Fibroblast of lung (primary cell): ENCODE results near the gene MELTF. TPM values are rescaled to one million over a fixed set of nuclear protein-coding genes. Genes with fewer than 3 reads are reported as not detected.

Source experiments
- DNase-seq, 2 donors: peaks; one replicate each; pipeline versions ENCODE4 v3.0.0 to v3.0.0-alpha.2; 2010; ENCODE audit warnings: low read depth in 2 of 2
- H2AFZ ChIP-seq: 2 replicates; pipeline ENCODE4 v1.5.1; 2012; ENCODE audit warnings: low read length, control low read depth, inconsistent platforms
- H3K27ac ChIP-seq: 2 replicates; pipeline ENCODE4 v1.5.1; 2011; ENCODE audit warnings: low read length, control low read depth; ENCODE audit not compliant: insufficient read depth
- H3K27me3 ChIP-seq: 2 replicates; pipeline ENCODE4 v1.5.1; 2011; ENCODE audit warnings: mild to moderate bottlenecking, low read length; ENCODE audit not compliant: control insufficient read depth, insufficient read depth
- H3K36me3 ChIP-seq: 2 replicates; pipeline ENCODE4 v1.5.1; 2011; ENCODE audit warnings: low read length; ENCODE audit not compliant: control insufficient read depth, insufficient read depth
- H3K4me1 ChIP-seq: 2 replicates; pipeline ENCODE4 v1.5.1; 2011; ENCODE audit warnings: low read length; ENCODE audit not compliant: control insufficient read depth, insufficient read depth; ENCODE audit errors: extremely low read depth
- H3K4me2 ChIP-seq: 2 replicates; pipeline ENCODE4 v1.5.1; 2011; ENCODE audit warnings: low read length, control low read depth; ENCODE audit not compliant: insufficient read depth; ENCODE audit errors: extremely low read depth
- H3K4me3 ChIP-seq, 4 experiments: fragments of 200-600 bp in 1 of 4; sonication (generic) in 1 of 4; replicated peaks in 1 of 4; 2 replicates each; pipeline ENCODE4 v1.5.1; 2011 to 2016; ENCODE audit warnings: low read length in 4 of 4, low read depth in 3 of 4, mild to moderate bottlenecking in 3 of 4, control low read depth in 2 of 4, inconsistent platforms in 1 of 4, mixed read lengths in 1 of 4; ENCODE audit not compliant: insufficient read depth in 1 of 4; ENCODE audit errors: control extremely low read depth in 1 of 4
- H3K79me2 ChIP-seq: 2 replicates; pipeline ENCODE4 v1.5.1; 2012; ENCODE audit warnings: mild to moderate bottlenecking, low read length, inconsistent platforms; ENCODE audit not compliant: control insufficient read depth, insufficient read depth
- H3K9ac ChIP-seq: 2 replicates; pipeline ENCODE4 v1.5.1; 2011; ENCODE audit warnings: mild to moderate bottlenecking, low read length, control low read depth; ENCODE audit not compliant: insufficient read depth
- H3K9me3 ChIP-seq: 2 replicates; pipeline ENCODE4 v1.5.1; 2012; ENCODE audit warnings: low read depth, low read length; ENCODE audit not compliant: control insufficient read depth, insufficient read depth
- H4K20me1 ChIP-seq: 2 replicates; pipeline ENCODE4 v1.5.1; 2011; ENCODE audit warnings: low read length; ENCODE audit not compliant: control insufficient read depth, insufficient read depth; ENCODE audit errors: extremely low read depth
- EZH2 ChIP-seq: IDR thresholded peaks from 2 replicates; pipeline ENCODE4 v1.5.1; 2012; ENCODE audit warnings: low read length, control low read depth, mild to moderate bottlenecking; ENCODE audit errors: missing control alignments
- polyA plus RNA-seq, 2 donors: library from polyadenylated mRNA; depleted of rRNA in 1 of 2; stranded (reverse) in 1 of 2; unstranded in 1 of 2; fragments of >200 nt; gene quantifications; 2 replicates each; pipeline ENCODE4 v1.2.1, GENCODE V29; 2011 to 2012; ENCODE audit warnings: missing spikeins in 1 of 2
- total RNA-seq: library from RNA; depleted of rRNA; stranded (reverse); fragments of >200 nt; gene quantifications from 2 replicates; pipeline ENCODE4 v1.2.1, GENCODE V29; 2014
- TF ChIP-seq, protein P1 (sequence below), 2 donors: IDR thresholded peaks in 1 of 2; conservative IDR thresholded peaks in 1 of 2; 1 replicate in 1 of 2; 2 replicates in 1 of 2; pipeline ENCODE4 v1.5.1; 2011 to 2012; ENCODE audit warnings: low read length in 2 of 2, control low read depth in 1 of 2, inconsistent platforms in 1 of 2, low read depth in 1 of 2, mild to moderate bottlenecking in 1 of 2

The MELTF gene
- total and polyA plus RNA-seq, 2 donors (not counting 1 experiment from before 2014, with no cell fraction given) = 2.7 to 5.0 TPM

- Histone ChIP-seq H2AFZ (no peak overlapping the region), H3K4me2 (no peak overlapping the region), H3K79me2 (no peaks in the 10 kb centered on the region), H3K36me3 (no peaks in the 10 kb centered on the region), H3K4me3 (no peak overlapping the region), H3K27ac (no peak overlapping the region), H3K9ac (no peak overlapping the region), H3K9me3 (no peaks in the 10 kb centered on the region), H3K4me1 (no peaks in the 10 kb centered on the region), H4K20me1 (no peaks in the 10 kb centered on the region), H3K27me3 (peaks cover 5% of the 10 kb centered on the region)
- no peak for DNase-seq
- TF ChIP-seq, protein P1, sequence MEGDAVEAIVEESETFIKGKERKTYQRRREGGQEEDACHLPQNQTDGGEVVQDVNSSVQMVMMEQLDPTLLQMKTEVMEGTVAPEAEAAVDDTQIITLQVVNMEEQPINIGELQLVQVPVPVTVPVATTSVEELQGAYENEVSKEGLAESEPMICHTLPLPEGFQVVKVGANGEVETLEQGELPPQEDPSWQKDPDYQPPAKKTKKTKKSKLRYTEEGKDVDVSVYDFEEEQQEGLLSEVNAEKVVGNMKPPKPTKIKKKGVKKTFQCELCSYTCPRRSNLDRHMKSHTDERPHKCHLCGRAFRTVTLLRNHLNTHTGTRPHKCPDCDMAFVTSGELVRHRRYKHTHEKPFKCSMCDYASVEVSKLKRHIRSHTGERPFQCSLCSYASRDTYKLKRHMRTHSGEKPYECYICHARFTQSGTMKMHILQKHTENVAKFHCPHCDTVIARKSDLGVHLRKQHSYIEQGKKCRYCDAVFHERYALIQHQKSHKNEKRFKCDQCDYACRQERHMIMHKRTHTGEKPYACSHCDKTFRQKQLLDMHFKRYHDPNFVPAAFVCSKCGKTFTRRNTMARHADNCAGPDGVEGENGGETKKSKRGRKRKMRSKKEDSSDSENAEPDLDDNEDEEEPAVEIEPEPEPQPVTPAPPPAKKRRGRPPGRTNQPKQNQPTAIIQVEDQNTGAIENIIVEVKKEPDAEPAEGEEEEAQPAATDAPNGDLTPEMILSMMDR (conservative IDR thresholded peaks at IDR 0.05 in 1 of 2, IDR thresholded peaks at IDR 0.05 in 1 of 2; ENCODE audit: low read depth in 1 of 2, low read length in 2 of 2) = no peak
- no peak for TF ChIP-seq EZH2
These were observed 41.2 kb downstream of the MELTF start for GRCh38 chr3:196988241-196989029.

- H2AFZ ChIP-seq = no peak overlapping the region
- TF ChIP-seq, protein P1 (conservative IDR thresholded peaks at IDR 0.05 in 1 of 2, IDR thresholded peaks at IDR 0.05 in 1 of 2; ENCODE audit: low read depth in 1 of 2, low read length in 2 of 2) = no peak
- TF ChIP-seq EZH2 = no peak
- H3K36me3 ChIP-seq = no peaks in the 10 kb centered on the region
- no peaks in the 10 kb centered on the region for H3K9me3 ChIP-seq
- no peaks in the 10 kb centered on the region for H3K79me2 ChIP-seq
- no peak overlapping the region for H3K4me2 ChIP-seq
- no peak overlapping the region for H3K4me3 ChIP-seq
- no peaks in the 10 kb centered on the region for H4K20me1 ChIP-seq
- no peaks in the 10 kb centered on the region for H3K4me1 ChIP-seq
- no peak overlapping the region for H3K27ac ChIP-seq
- H3K27me3 ChIP-seq = peaks cover 5% of the 10 kb centered on the region
- no peak overlapping the region for H3K9ac ChIP-seq
- no peak for DNase-seq
These were observed 42.6 kb downstream of the MELTF start for GRCh38 chr3:196987022-196987421.

DNA sequence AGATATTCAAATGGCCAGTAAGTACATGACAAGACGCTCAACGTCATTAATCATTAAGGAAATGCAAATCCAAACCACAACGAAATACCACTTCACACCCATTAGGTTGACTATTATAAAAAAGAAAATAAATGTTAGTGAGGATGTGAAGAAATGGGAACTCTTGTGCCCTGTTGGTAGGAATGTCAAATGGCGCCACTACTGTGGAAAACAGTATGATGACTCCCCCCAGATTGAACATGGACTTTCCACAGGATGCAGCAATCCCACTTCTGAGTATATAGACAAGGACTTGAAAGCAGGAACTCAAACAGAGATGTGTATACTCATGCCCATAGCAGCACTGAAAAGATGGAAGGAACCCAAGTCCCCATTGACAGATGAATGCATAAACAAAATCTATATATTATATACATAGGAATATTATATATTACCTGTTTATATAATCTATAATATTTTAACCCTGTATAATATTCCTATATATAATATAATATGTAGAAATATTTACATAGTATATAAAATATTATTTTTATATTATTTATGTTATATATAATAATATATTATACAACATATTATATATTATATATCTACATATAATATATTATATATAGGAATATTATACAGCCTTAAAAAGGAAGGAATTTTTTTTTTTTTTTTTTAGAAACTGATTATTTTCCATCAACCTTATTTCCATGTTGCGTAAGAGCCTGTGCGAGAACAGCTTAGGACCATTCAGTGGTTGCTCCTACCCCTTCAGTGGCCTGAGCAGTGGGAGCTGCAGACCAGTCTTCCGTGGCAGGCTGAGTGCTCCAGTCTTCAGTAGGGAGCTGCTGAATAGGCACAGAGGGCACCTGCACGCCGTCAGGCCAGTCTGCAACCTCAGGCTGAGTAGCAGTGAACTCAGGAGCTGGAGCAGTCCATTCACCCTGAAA lies 43.4 kb downstream of the MELTF start:
- TF ChIP-seq EZH2 = no peak
- TF ChIP-seq, protein P1 (conservative IDR thresholded peaks at IDR 0.05 in 1 of 2, IDR thresholded peaks at IDR 0.05 in 1 of 2; ENCODE audit: low read depth in 1 of 2, low read length in 2 of 2) = peak in 1 of 2 donors; percentile 26
- H3K4me3 ChIP-seq = no peak overlapping the region
- no peaks in the 10 kb centered on the region for H3K4me1 ChIP-seq
- no peaks in the 10 kb centered on the region for H3K36me3 ChIP-seq
- DNase-seq = no peak
- no peaks in the 10 kb centered on the region for H3K79me2 ChIP-seq
- peaks cover 5% of the 10 kb centered on the region for H3K27me3 ChIP-seq
- H2AFZ ChIP-seq = no peak overlapping the region
- no peaks in the 10 kb centered on the region for H4K20me1 ChIP-seq
- H3K27ac ChIP-seq = no peak overlapping the region
- no peak overlapping the region for H3K9ac ChIP-seq
- H3K9me3 ChIP-seq = no peaks in the 10 kb centered on the region
- H3K4me2 ChIP-seq = no peak overlapping the region
